Transverse colon (tissue), 4 donors: Measurements from ENCODE around the gene MYH1.
"Not testable (repeated sequence)": the region's sequence is repeated elsewhere in the genome, so short reads cannot be mapped to it uniquely, and the experiment has no call there.

Source experiments
- CTCF ChIP-seq, 5 experiments: fragments of 200-600 bp in 3 of 5; fragments of 450-650 bp in 2 of 5; sonication (generic) in 3 of 5; IDR thresholded peaks; 1 replicate in 2 of 5; 2 replicates in 3 of 5; pipeline ENCODE4 v1.5.1; 2016 to 2017; ENCODE audit warnings: antibody characterized with exemption in 5 of 5, inconsistent platforms in 3 of 5, mild to moderate bottlenecking in 2 of 5, moderate library complexity in 1 of 5
- EP300 ChIP-seq: sonication (generic); formaldehyde crosslinking; IDR thresholded peaks from one replicate; pipeline ENCODE4 v1.6.1; 2017; ENCODE audit warnings: antibody characterized with exemption, low read depth
- POLR2AphosphoS5 ChIP-seq, 3 donors: sonication (generic); formaldehyde crosslinking; IDR thresholded peaks; one replicate each; pipeline ENCODE4 v1.6.1; 2016; ENCODE audit warnings: antibody characterized with exemption in 3 of 3

- TF ChIP-seq CTCF (IDR thresholded peaks at IDR 0.05); POLR2AphosphoS5 (IDR thresholded peaks at IDR 0.05); EP300: not testable (repeated sequence)
Measured at GRCh38 chr17:10541179-10541578, 22.8 kb upstream of the MYH1 start.
